ENCODE data around the gene RBM27. TPM values are rescaled to one million over a fixed set of nuclear protein-coding genes. Genes with fewer than 3 reads are reported as not detected.

Gene RBM27
- polyA plus RNA-seq, 1 donor (not counting 4 experiments of a cell fraction or from before 2014, with no cell fraction given), result 18.3 TPM

DNA sequence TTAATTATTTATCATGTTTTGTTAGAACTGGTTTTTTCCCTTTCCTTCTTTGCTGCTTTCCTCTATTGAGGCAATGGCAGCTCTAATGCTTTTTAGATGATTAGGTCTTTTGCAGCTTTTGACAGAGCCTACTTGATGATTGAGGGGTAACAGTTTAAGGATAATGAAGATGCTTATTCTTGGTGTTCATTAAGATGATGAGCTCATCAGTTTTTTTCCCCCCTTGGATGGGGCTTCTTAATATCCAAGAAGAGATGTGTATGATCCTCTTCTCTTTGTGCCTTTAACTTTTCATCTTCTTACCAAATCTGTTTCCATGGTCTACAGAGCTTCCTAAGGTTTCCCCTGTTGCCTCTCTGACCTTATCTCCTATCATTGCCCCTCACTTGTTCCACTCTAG lies 15.8 kb downstream of the RBM27 start:
- no peak for DNase-seq (ENCODE audit: low read depth, low spot score)
- Histone ChIP-seq H3K9ac (ENCODE audit: control insufficient read depth, extremely low read depth, insufficient read depth, low read length) (no peak overlapping the region), H4K20me1 (ENCODE audit: control insufficient read depth, extremely low read depth, insufficient read depth, low read length) (peaks cover 2% of the 10 kb centered on the region), H3K4me2 (ENCODE audit: control insufficient read depth, extremely low read depth, insufficient read depth, low read depth, low read length) (no peak overlapping the region), H3K4me1 (ENCODE audit: control insufficient read depth, extremely low read depth, insufficient read depth, low read length) (no peaks in the 10 kb centered on the region), H3K79me2 (ENCODE audit: control insufficient read depth, insufficient read depth, low read length) (peaks cover 63% of the 10 kb centered on the region), H3K9me3 (ENCODE audit: control insufficient read depth, low read depth, low read length) (no peaks in the 10 kb centered on the region), H3K27me3 (ENCODE audit: control insufficient read depth, extremely low read depth, insufficient read depth, low read length) (no peaks in the 10 kb centered on the region), H3K9me1 (ENCODE audit: control insufficient read depth, extremely low read depth, insufficient read depth, low read length) (no peaks in the 10 kb centered on the region), H3K27ac (ENCODE audit: control insufficient read depth, insufficient read depth, low read length) (no peak overlapping the region), H2AFZ (ENCODE audit: control insufficient read depth, low read length) (no peak overlapping the region), H3K36me3 (ENCODE audit: control insufficient read depth in 2 of 2, extremely low read depth in 1 of 2, insufficient read depth in 2 of 2, low read length in 2 of 2) (peaks cover 6 to 13% of the 10 kb centered on the region in 2 experiments), H3K4me3 (ENCODE audit: control insufficient read depth in 2 of 3, extremely low read depth in 1 of 3, insufficient read depth in 2 of 3, low read depth in 1 of 3, low read length in 3 of 3) (no peak overlapping the region)
- TF ChIP-seq EZH2 (IDR thresholded peaks at IDR 0.05; ENCODE audit: low read length), result no peak
- FAIRE-seq, result no peak
- dilution Hi-C loops (cut with MboI; ENCODE audit: extremely low pct_ligation_motif_present, low sequenced_read_pairs), result no loop called here

DNA sequence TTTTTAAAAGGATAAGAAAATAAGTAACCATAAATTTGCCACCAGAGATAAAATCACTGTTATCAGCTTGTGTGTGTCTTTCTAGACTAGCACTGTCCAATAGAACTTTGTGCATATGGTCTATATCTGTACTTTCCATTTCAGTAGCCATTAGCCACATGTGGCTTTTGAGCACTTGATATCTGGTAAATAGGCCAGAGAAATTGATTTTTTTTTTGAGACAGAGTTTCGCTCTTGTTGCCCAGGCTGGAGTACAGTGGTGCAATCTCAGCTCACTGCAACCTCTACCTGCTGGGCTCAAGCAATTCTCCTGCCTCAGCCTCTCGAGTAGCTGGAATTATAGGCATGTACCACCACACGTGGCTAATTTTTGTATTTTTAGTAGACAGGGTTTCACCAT lies 17.8 kb downstream of the RBM27 start:
- no peak for FAIRE-seq
- dilution Hi-C loops (cut with MboI; ENCODE audit: extremely low pct_ligation_motif_present, low sequenced_read_pairs), result no loop called here
- no peak overlapping the region for H3K9ac ChIP-seq (ENCODE audit: control insufficient read depth, extremely low read depth, insufficient read depth, low read length)
- H3K4me2 ChIP-seq (ENCODE audit: control insufficient read depth, extremely low read depth, insufficient read depth, low read depth, low read length), result no peak overlapping the region
- no peak overlapping the region for H3K27ac ChIP-seq (ENCODE audit: control insufficient read depth, insufficient read depth, low read length)
- no peaks in the 10 kb centered on the region for H3K27me3 ChIP-seq (ENCODE audit: control insufficient read depth, extremely low read depth, insufficient read depth, low read length)
- peaks cover 45% of the 10 kb centered on the region for H3K79me2 ChIP-seq (ENCODE audit: control insufficient read depth, insufficient read depth, low read length)
- no peaks in the 10 kb centered on the region for H3K9me3 ChIP-seq (ENCODE audit: control insufficient read depth, low read depth, low read length)
- peaks cover 6 to 13% of the 10 kb centered on the region in 2 experiments for H3K36me3 ChIP-seq (ENCODE audit: control insufficient read depth in 2 of 2, extremely low read depth in 1 of 2, insufficient read depth in 2 of 2, low read length in 2 of 2)
- H3K4me1 ChIP-seq (ENCODE audit: control insufficient read depth, extremely low read depth, insufficient read depth, low read length), result no peaks in the 10 kb centered on the region
- no peak overlapping the region for H3K4me3 ChIP-seq (ENCODE audit: control insufficient read depth in 2 of 3, extremely low read depth in 1 of 3, insufficient read depth in 2 of 3, low read depth in 1 of 3, low read length in 3 of 3)
- H2AFZ ChIP-seq (ENCODE audit: control insufficient read depth, low read length), result no peak overlapping the region
- no peaks in the 10 kb centered on the region for H3K9me1 ChIP-seq (ENCODE audit: control insufficient read depth, extremely low read depth, insufficient read depth, low read length)
- TF ChIP-seq EZH2 (IDR thresholded peaks at IDR 0.05; ENCODE audit: low read length), result no peak
- TF ChIP-seq, protein P1, sequence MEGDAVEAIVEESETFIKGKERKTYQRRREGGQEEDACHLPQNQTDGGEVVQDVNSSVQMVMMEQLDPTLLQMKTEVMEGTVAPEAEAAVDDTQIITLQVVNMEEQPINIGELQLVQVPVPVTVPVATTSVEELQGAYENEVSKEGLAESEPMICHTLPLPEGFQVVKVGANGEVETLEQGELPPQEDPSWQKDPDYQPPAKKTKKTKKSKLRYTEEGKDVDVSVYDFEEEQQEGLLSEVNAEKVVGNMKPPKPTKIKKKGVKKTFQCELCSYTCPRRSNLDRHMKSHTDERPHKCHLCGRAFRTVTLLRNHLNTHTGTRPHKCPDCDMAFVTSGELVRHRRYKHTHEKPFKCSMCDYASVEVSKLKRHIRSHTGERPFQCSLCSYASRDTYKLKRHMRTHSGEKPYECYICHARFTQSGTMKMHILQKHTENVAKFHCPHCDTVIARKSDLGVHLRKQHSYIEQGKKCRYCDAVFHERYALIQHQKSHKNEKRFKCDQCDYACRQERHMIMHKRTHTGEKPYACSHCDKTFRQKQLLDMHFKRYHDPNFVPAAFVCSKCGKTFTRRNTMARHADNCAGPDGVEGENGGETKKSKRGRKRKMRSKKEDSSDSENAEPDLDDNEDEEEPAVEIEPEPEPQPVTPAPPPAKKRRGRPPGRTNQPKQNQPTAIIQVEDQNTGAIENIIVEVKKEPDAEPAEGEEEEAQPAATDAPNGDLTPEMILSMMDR (optimal IDR thresholded peaks at IDR 0.05 in 1 of 3, IDR thresholded peaks at IDR 0.05 in 1 of 3, conservative IDR thresholded peaks at IDR 0.05 in 1 of 3; ENCODE audit: extremely low read depth in 1 of 3, insufficient read depth in 2 of 3, low read length in 3 of 3), result no peak
- no peaks in the 10 kb centered on the region for H4K20me1 ChIP-seq (ENCODE audit: control insufficient read depth, extremely low read depth, insufficient read depth, low read length)
- no peak for DNase-seq (ENCODE audit: low read depth, low spot score)

DNA sequence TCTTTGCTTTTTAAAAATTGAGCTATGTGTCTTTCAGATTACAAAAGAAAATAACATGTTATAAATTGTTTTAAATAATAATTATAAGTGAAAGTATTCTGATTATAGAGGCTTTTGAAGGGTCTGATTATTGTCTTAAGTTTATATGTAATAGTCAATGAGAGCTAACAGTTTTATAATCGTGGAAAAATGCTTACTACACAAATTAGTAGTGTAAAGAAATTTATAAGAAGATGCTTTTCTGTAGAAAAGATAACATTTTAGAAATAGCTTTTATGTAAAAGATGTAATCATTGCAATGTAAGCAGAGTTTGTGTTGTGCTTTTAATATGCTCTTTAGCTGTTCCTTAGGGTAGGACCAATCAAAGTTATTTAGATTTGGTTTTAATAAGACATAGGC lies 18.6 kb downstream of the RBM27 start:
- H3K27ac ChIP-seq (ENCODE audit: control insufficient read depth, insufficient read depth, low read length), result no peak overlapping the region
- H3K4me2 ChIP-seq (ENCODE audit: control insufficient read depth, extremely low read depth, insufficient read depth, low read depth, low read length), result no peak overlapping the region
- no peaks in the 10 kb centered on the region for H3K9me1 ChIP-seq (ENCODE audit: control insufficient read depth, extremely low read depth, insufficient read depth, low read length)
- no peak overlapping the region for H3K4me3 ChIP-seq (ENCODE audit: control insufficient read depth in 2 of 3, extremely low read depth in 1 of 3, insufficient read depth in 2 of 3, low read depth in 1 of 3, low read length in 3 of 3)
- H3K9ac ChIP-seq (ENCODE audit: control insufficient read depth, extremely low read depth, insufficient read depth, low read length), result no peak overlapping the region
- dilution Hi-C loops (cut with MboI; ENCODE audit: extremely low pct_ligation_motif_present, low sequenced_read_pairs), result no loop called here
- peaks cover 40% of the 10 kb centered on the region for H3K79me2 ChIP-seq (ENCODE audit: control insufficient read depth, insufficient read depth, low read length)
- H3K27me3 ChIP-seq (ENCODE audit: control insufficient read depth, extremely low read depth, insufficient read depth, low read length), result no peaks in the 10 kb centered on the region
- no peaks in the 10 kb centered on the region for H3K4me1 ChIP-seq (ENCODE audit: control insufficient read depth, extremely low read depth, insufficient read depth, low read length)
- TF ChIP-seq EZH2 (IDR thresholded peaks at IDR 0.05; ENCODE audit: low read length), result no peak
- TF ChIP-seq, protein P1 (optimal IDR thresholded peaks at IDR 0.05 in 1 of 3, IDR thresholded peaks at IDR 0.05 in 1 of 3, conservative IDR thresholded peaks at IDR 0.05 in 1 of 3; ENCODE audit: extremely low read depth in 1 of 3, insufficient read depth in 2 of 3, low read length in 3 of 3), result no peak
- H3K9me3 ChIP-seq (ENCODE audit: control insufficient read depth, low read depth, low read length), result no peaks in the 10 kb centered on the region
- no peaks in the 10 kb centered on the region for H4K20me1 ChIP-seq (ENCODE audit: control insufficient read depth, extremely low read depth, insufficient read depth, low read length)
- H3K36me3 ChIP-seq (ENCODE audit: control insufficient read depth in 2 of 2, extremely low read depth in 1 of 2, insufficient read depth in 2 of 2, low read length in 2 of 2), result peaks cover 6 to 13% of the 10 kb centered on the region in 2 experiments
- no peak for FAIRE-seq
- no peak for DNase-seq (ENCODE audit: low read depth, low spot score)
- no peak overlapping the region for H2AFZ ChIP-seq (ENCODE audit: control insufficient read depth, low read length)
